HL-60 (cell line): ENCODE measurements around the gene COL18A1.

ENCODE experiments used
- CTCF ChIP-seq: IDR thresholded peaks from one replicate; pipeline ENCODE4 v1.5.1; 2011; ENCODE audit warnings: low read length, control low read depth, inconsistent platforms; ENCODE audit not compliant: insufficient read depth
- POLR2AphosphoS5 ChIP-seq: IDR thresholded peaks from 2 replicates; pipeline ENCODE4 v1.6.1; 2012; ENCODE audit warnings: low read depth

- TF ChIP-seq CTCF (no peak), POLR2AphosphoS5 (no peak)
Observed at GRCh38 chr21:45355573-45355972, 49.4 kb upstream of the COL18A1 start.
